GM21526 (cell line): ENCODE results near the gene MAN2B2.
"Not testable (repeated sequence)": the region's sequence is repeated elsewhere in the genome, so short reads cannot be mapped to it uniquely, and the experiment has no call there.

Source experiments
- ATAC-seq: cut with Tn5 transposase; IDR thresholded peaks from one replicate; pipeline ENCODE4 v1.9.1; 2021; ENCODE audit warnings: moderate library complexity; ENCODE audit not compliant: unreplicated experiment, low FRiP score

Gene MAN2B2

GRCh38 chr4:6662591-6662990, 87.6 kb downstream of the MAN2B2 start:
- no peak for ATAC-seq

- no peak for ATAC-seq
Observed at GRCh38 chr4:6663596-6664393, 88.8 kb downstream of the MAN2B2 start.

- ATAC-seq = no peak
Observed at GRCh38 chr4:6665320-6665654, 90.3 kb downstream of the MAN2B2 start.

- no peak for ATAC-seq
Observed at GRCh38 chr4:6668391-6668790, 93.4 kb downstream of the MAN2B2 start.

- ATAC-seq = no peak
Observed at GRCh38 chr4:6671648-6672047, 96.7 kb downstream of the MAN2B2 start.

GRCh38 chr4:6672131-6672530, 97.1 kb downstream of the MAN2B2 start:
- ATAC-seq = no peak

- ATAC-seq = not testable (repeated sequence)
Observed at GRCh38 chr4:6672541-6673190, 97.7 kb downstream of the MAN2B2 start.
